K562 (cell line): ENCODE measurements around the gene PFKL. TPM values are rescaled to one million over a fixed set of nuclear protein-coding genes. Genes with fewer than 3 reads are reported as not detected.

Experiments used
- ATAC-seq: fragments of 200-7000 bp; cut with Tn5 transposase; 3 replicates; pipeline ENCODE4 v1.9.1; 2020; ENCODE audit warnings: moderate library complexity
- BruUV-seq: library from RNA; stranded (reverse); fragments of 400-500 nt; replicated peaks from 2 replicates; lab custom pipeline; 2021; lab: Mats Ljungman, UMichigan
- CTCF ChIA-PET: fragments of 300-600 bp; formaldehyde crosslinking; extraction: SDS; loops from one replicate; lab custom pipeline; 2021; ENCODE audit warnings: low intra/inter-chr PET ratio; lab: Yijun Ruan, JAX
- POLR2A ChIA-PET: fragments of 300-600, 350-650 bp; sonication (Branson Sonifier 250); formaldehyde crosslinking; extraction: SDS; loops from one replicate; lab custom pipeline; 2021; ENCODE audit warnings: antibody characterized with exemption, inconsistent platforms; lab: Yijun Ruan, JAX
- DNase-seq, 4 experiments: peaks; one replicate each; pipeline versions ENCODE4 v3.0.0 to v3.0.0-alpha.2; 2011 to 2018; ENCODE audit warnings: low spot score in 3 of 4, mixed read lengths in 3 of 4; ENCODE audit errors: extremely low read depth in 1 of 4
- FAIRE-seq: peaks from 2 replicates; lab custom pipeline; 2011; peaks lifted over from hg19 to GRCh38; lab: Jason Lieb, UNC
- H2AFZ ChIP-seq: 2 replicates; pipeline ENCODE4 v1.6.0; 2011; ENCODE audit warnings: low read depth, low read length, control low read depth, inconsistent platforms
- H3K27ac ChIP-seq: fragments of 200-600 bp; 3 replicates; pipeline ENCODE4 v1.8.0; 2011; ENCODE audit warnings: low read depth, mild to moderate bottlenecking, control low read depth, inconsistent platforms, low read length, moderate library complexity, mixed read lengths; ENCODE audit errors: extremely low read depth
- H3K27me3 ChIP-seq, 2 experiments: fragments of 300-600 bp in 1 of 2; 2 replicates in 1 of 2; 3 replicates in 1 of 2; pipeline versions ENCODE4 v1.6.0 to v1.8.0; 2011; ENCODE audit warnings: inconsistent platforms in 2 of 2, low read length in 2 of 2, mild to moderate bottlenecking in 1 of 2, mixed read lengths in 1 of 2, moderate library complexity in 1 of 2; ENCODE audit not compliant: control insufficient read depth in 2 of 2, insufficient read depth in 2 of 2
- H3K36me3 ChIP-seq: fragments of 300-600 bp; 3 replicates; pipeline ENCODE4 v1.8.0; 2011; ENCODE audit warnings: mild to moderate bottlenecking, low read length, inconsistent platforms; ENCODE audit not compliant: control insufficient read depth, insufficient read depth
- H3K4me1 ChIP-seq, 2 experiments: fragments of 200-600 bp in 1 of 2; replicated peaks in 1 of 2; 2 replicates in 1 of 2; 3 replicates in 1 of 2; pipeline versions ENCODE4 v1.5.1 to v1.8.0; 2011; ENCODE audit warnings: inconsistent platforms in 2 of 2, low read length in 2 of 2, mild to moderate bottlenecking in 1 of 2, mixed read lengths in 1 of 2, moderate library complexity in 1 of 2; ENCODE audit not compliant: control insufficient read depth in 2 of 2, insufficient read depth in 2 of 2
- H3K4me2 ChIP-seq: 2 replicates; pipeline ENCODE4 v1.6.1; 2011; ENCODE audit warnings: low read length, control low read depth, inconsistent platforms, mixed read lengths; ENCODE audit not compliant: insufficient read depth
- H3K4me3 ChIP-seq: fragments of 200-600 bp; sonication (generic), shearing (Covaris generic); 2 replicates; pipeline ENCODE4 v1.5.1; 2016; ENCODE audit warnings: control low read depth, inconsistent platforms
- H3K79me2 ChIP-seq: fragments of 200-600 bp; 3 replicates; pipeline ENCODE4 v1.8.0; 2011; ENCODE audit warnings: low read length, inconsistent platforms; ENCODE audit not compliant: control insufficient read depth, insufficient read depth
- H3K9ac ChIP-seq, 2 experiments: 2 replicates each; pipeline versions ENCODE4 v1.6.0 to v1.6.1; 2011; ENCODE audit warnings: low read depth in 2 of 2, low read length in 2 of 2, control low read depth in 1 of 2, inconsistent platforms in 1 of 2, mild to moderate bottlenecking in 1 of 2, mixed read lengths in 1 of 2; ENCODE audit not compliant: insufficient read depth in 1 of 2
- H3K9me1 ChIP-seq: one replicate; pipeline ENCODE4 v1.6.0; 2011; ENCODE audit warnings: inconsistent platforms, mild to moderate bottlenecking, low read length, moderate library complexity; ENCODE audit not compliant: control insufficient read depth, insufficient read depth
- H3K9me3 ChIP-seq: replicated peaks from 2 replicates; pipeline ENCODE4 v1.5.1; 2011; ENCODE audit warnings: low read depth, low read length, inconsistent platforms; ENCODE audit not compliant: control insufficient read depth, insufficient read depth
- H4K20me1 ChIP-seq: replicated peaks from 2 replicates; pipeline ENCODE4 v1.6.1; 2011; ENCODE audit warnings: low read length, inconsistent platforms, mixed read lengths; ENCODE audit not compliant: control insufficient read depth, insufficient read depth
- CEBPB ChIP-seq: fragments of 450-650 bp; IDR thresholded peaks from 2 replicates; pipeline ENCODE4 v1.6.1; 2016; ENCODE audit warnings: missing genetic modification characterization, missing compliant biosample characterization
- CEBPG ChIP-seq, 3 experiments: fragments of 200-800 bp in 1 of 3; sonication (Bioruptor generic) in 1 of 3; sonication (generic) in 1 of 3; formaldehyde crosslinking in 1 of 3; IDR thresholded peaks in 2 of 3; conservative IDR thresholded peaks in 1 of 3; 2 replicates each; pipeline versions ENCODE4 v1.6.1 to v1.8.0; 2016 to 2022; ENCODE audit warnings: missing compliant biosample characterization in 2 of 3, missing genetic modification characterization in 2 of 3, mild to moderate bottlenecking in 1 of 3, missing genetic modification reagents in 1 of 3
- LEF1 ChIP-seq: fragments of 450-650 bp; IDR thresholded peaks from 2 replicates; pipeline ENCODE4 v1.6.1; 2016; ENCODE audit warnings: mild to moderate bottlenecking
- NFIC ChIP-seq: fragments of 450-650 bp; IDR thresholded peaks from 2 replicates; pipeline ENCODE4 v1.6.1; 2017; ENCODE audit warnings: mild to moderate bottlenecking, inconsistent platforms
- TBP ChIP-seq: optimal IDR thresholded peaks from 2 replicates; pipeline ENCODE3; 2011; ENCODE audit warnings: low read depth, low read length, improper control_type of control experiment
- ZNF184 ChIP-seq: sonication (generic); formaldehyde crosslinking; IDR thresholded peaks from 2 replicates; pipeline ENCODE4 v1.5.0; 2020; ENCODE audit warnings: missing genetic modification reagents
- WGBS: fragments of 100-300 bp; shearing (Covaris generic); methylation state at CpG from one replicate; pipeline ENCODE4 v1.1.6; 2016; ENCODE audit warnings: low coverage, mixed read lengths; ENCODE audit not compliant: insufficient coverage; ENCODE audit errors: missing lambda C conversion rate; 5-methylcytosine and 5-hydroxymethylcytosine counted together
- in situ Hi-C: fragments of 300-500 bp; cut with MboI; formaldehyde crosslinking; loops from 4 replicates; pipeline ENCODE4 v1.15.0; 2018; ENCODE audit warnings: inconsistent platforms, mixed read lengths
- intact Hi-C: fragments of 100-400 bp; cut with micrococcal nuclease; formaldehyde crosslinking; loops from 2 replicates; pipeline ENCODE4 v1.14.2; 2022
- polyA plus RNA-seq, 8 experiments: library from polyadenylated mRNA; depleted of rRNA in 4 of 8; stranded (reverse) in 5 of 8; unstranded in 3 of 8; fragments of >200 nt; fragmentation: Nextera tagmentation in 2 of 8; fragmentation: Illumina TruSeq in 1 of 8; extraction: Ambion mirVana in 2 of 8; extraction: Trizol in 1 of 8; gene quantifications; 2 replicates each; pipeline versions ENCODE4 v1.2.1 to v1.2.3, GENCODE V29; 2011 to 2014; ENCODE audit warnings: inconsistent platforms in 1 of 8, missing spikeins in 1 of 8
- total RNA-seq, 7 experiments: library from RNA; depleted of rRNA in 6 of 7; stranded (reverse); fragments of >200 nt in 6 of 7; fragmentation: Illumina TruSeq in 2 of 7; extraction: Trizol in 2 of 7; gene quantifications; 2 replicates each; pipeline versions ENCODE4 v1.2.1 to v1.2.3, GENCODE V29; 2011 to 2021; ENCODE audit warnings: low replicate concordance in 1 of 7

The PFKL gene
- total and polyA plus RNA-seq, 9 of the 15 experiments (the other 6 are each of a cell fraction or from before 2014, with no cell fraction given): 1.1 to 124 (median 45.6) TPM

- Histone ChIP-seq H3K79me2 (no peaks in the 10 kb centered on the region), H3K4me1 (peaks cover 0 to 13% of the 10 kb centered on the region in 2 experiments; a peak in 1 of 5 replicates), H3K9ac (no peak within 1 kb of the TSS), H3K36me3 (no peaks in the 10 kb centered on the region), H3K9me3 (no peaks in the 10 kb centered on the region), H2AFZ (no peak within 1 kb of the TSS), H3K27ac (no peak within 1 kb of the TSS), H3K4me3 (no peak within 1 kb of the TSS), H3K27me3 (peaks cover 66 to 86% of the 10 kb centered on the region in 2 experiments), H4K20me1 (no peaks in the 10 kb centered on the region; the same call in none of the 2 replicates), H3K9me1 (no peaks in the 10 kb centered on the region)
- ChIA-PET POLR2A (interaction anchor here (2.2 kb wide), 1 partner anchor 9 kb away, joined by 5 read pairs; no protein-coding TSS in a partner anchor), CTCF (no interaction called here)
- ATAC-seq (no peak; the same call in 2 of the 3 replicates), FAIRE-seq (no peak), DNase-seq (no peak)
- BruUV-seq: no TSS peak
- WGBS: 3% methylated on average over 21 of the region's 21 CpGs
- in situ Hi-C loops: no loop called here
- TF ChIP-seq NFIC (peak; percentile 51), LEF1 (no peak), CEBPB (peak; percentile 80), ZNF184 (CRISPR knock-in tag) (no peak), CEBPG (CRISPR knock-in tag; IDR thresholded peaks at IDR 0.05) (no peak), CEBPG (tag; conservative IDR thresholded peaks at IDR 0.05 in 1 of 2, IDR thresholded peaks at IDR 0.05 in 1 of 2) (peak; percentile 43 to 44; a peak in 3 of 4 replicates), TBP (no peak)
- TF ChIP-seq, all 486 proteins: peak for 3
- intact Hi-C loops: no loop called here
- no peak within 1 kb of the TSS for H3K4me2 ChIP-seq
Measured at GRCh38 chr21:44353191-44353970, 53.5 kb downstream of the PFKL start, which contains the start of gene TRPM2. TRPM2 (plus strand) TSS chr21:44353621; CDS start chr21:44353701, 80 bp downstream.
